BLaER1 treated with 17β-estradiol and CSF1 and Interleukin-3, amounts not matched to agents 10 nM and 100 nM (cell line): ENCODE data around the gene CSN1S1.
"Not testable (repeated sequence)": the region's sequence is repeated elsewhere in the genome, so short reads cannot be mapped to it uniquely, and the experiment has no call there.

Source experiments
- H3K27ac ChIP-seq, 11 experiments: shearing (Covaris generic); formaldehyde crosslinking; 2 replicates each; pipeline ENCODE4 v1.8.1; 2022
- H3K27me3 ChIP-seq, 11 experiments: shearing (Covaris generic); formaldehyde crosslinking; 2 replicates each; pipeline ENCODE4 v1.8.1; 2022
- H3K36me3 ChIP-seq, 11 experiments: shearing (Covaris generic); formaldehyde crosslinking; 2 replicates each; pipeline ENCODE4 v1.8.1; 2022
- H3K4me1 ChIP-seq, 10 experiments: shearing (Covaris generic); formaldehyde crosslinking; 2 replicates each; pipeline ENCODE4 v1.8.1; 2022
- H3K4me2 ChIP-seq, 11 experiments: shearing (Covaris generic); formaldehyde crosslinking; 2 replicates each; pipeline ENCODE4 v1.8.1; 2022
- H3K4me3 ChIP-seq, 10 experiments: shearing (Covaris generic); formaldehyde crosslinking; 2 replicates each; pipeline ENCODE4 v1.8.1; 2022
- H3K9ac ChIP-seq, 11 experiments: shearing (Covaris generic); formaldehyde crosslinking; 2 replicates each; pipeline ENCODE4 v1.8.1; 2022
- H3K9me3 ChIP-seq, 11 experiments: shearing (Covaris generic); formaldehyde crosslinking; replicated peaks in 1 of 11; 2 replicates each; pipeline ENCODE4 v1.8.1; 2022
- H4K20me1 ChIP-seq, 11 experiments: shearing (Covaris generic); formaldehyde crosslinking; 2 replicates each; pipeline ENCODE4 v1.8.1; 2022
- Cebpa-rat ChIP-seq, 11 experiments: shearing (Covaris generic); IDR thresholded peaks; 2 replicates each; pipeline ENCODE4 v1.8.1; 2022

The CSN1S1 gene

DNA sequence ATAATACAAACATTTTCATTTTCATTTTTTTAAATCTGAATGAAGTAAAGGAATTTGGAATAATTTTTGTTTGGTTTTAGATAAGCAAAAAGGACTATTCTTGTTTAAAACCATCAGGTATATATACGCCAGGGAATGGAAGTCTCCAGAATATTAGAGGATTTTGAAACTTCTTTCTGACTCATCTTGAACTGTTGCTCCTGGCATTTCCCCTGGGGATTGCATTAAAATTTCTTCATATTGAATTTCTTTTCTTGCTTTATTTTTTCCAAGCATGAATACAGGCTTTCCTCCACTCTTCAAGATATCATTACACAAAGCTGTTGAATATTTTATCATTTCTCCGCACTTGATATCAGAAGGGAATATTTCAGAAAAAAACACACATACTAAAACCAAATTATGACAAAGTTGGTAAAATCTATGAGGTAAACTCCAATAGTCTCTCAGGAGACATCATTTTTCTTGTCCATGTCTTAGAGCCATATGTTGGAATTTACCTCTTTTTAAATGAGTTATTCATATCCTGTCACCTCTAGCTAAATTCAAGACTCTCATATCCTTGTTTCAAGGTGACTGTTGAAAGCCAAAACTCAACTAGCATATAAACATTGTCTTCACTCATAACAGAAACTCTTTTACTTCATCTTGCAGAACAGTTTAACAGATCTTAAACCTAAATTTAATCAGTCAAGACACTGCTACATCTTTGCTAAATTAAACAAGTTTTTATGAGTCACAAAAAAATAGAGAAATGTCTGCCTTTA is 20.7 kb upstream of the CSN1S1 start:
- Histone ChIP-seq H3K4me3 (no peak overlapping the region), H3K27ac (no peak overlapping the region), H3K36me3 (no peaks in the 10 kb centered on the region), H3K4me2 (peak overlapping the region in 1 of 11 experiments; percentile 19; a peak in 2 of 22 replicates), H3K9me3 (no peaks in the 10 kb centered on the region), H3K9ac (no peak overlapping the region), H4K20me1 (no peaks in the 10 kb centered on the region), H3K4me1 (peaks cover 0 to 16% (median 6%) of the 10 kb centered on the region in 10 experiments; a peak in 9 of 20 replicates), H3K27me3 (no peaks in the 10 kb centered on the region)
- TF ChIP-seq Cebpa-rat (IDR thresholded peaks at IDR 0.05): no peak

- H3K4me2 ChIP-seq: no peak overlapping the region
- no peak overlapping the region for H3K4me3 ChIP-seq
- no peaks in the 10 kb centered on the region for H3K27me3 ChIP-seq
- no peak overlapping the region for H3K9ac ChIP-seq
- TF ChIP-seq Cebpa-rat (IDR thresholded peaks at IDR 0.05): no peak
- H3K4me1 ChIP-seq: no peaks in the 10 kb centered on the region
- no peaks in the 10 kb centered on the region for H3K36me3 ChIP-seq
- no peaks in the 10 kb centered on the region for H4K20me1 ChIP-seq
- 0 out of 22 replicates have a peak, but pooled peaks cover 0 to 3% (median 0%) of the 10 kb centered on the region in 11 experiments for H3K9me3 ChIP-seq
- H3K27ac ChIP-seq: no peak overlapping the region
Observed at GRCh38 chr4:69920874-69921273, 10.0 kb upstream of the CSN1S1 start.

DNA sequence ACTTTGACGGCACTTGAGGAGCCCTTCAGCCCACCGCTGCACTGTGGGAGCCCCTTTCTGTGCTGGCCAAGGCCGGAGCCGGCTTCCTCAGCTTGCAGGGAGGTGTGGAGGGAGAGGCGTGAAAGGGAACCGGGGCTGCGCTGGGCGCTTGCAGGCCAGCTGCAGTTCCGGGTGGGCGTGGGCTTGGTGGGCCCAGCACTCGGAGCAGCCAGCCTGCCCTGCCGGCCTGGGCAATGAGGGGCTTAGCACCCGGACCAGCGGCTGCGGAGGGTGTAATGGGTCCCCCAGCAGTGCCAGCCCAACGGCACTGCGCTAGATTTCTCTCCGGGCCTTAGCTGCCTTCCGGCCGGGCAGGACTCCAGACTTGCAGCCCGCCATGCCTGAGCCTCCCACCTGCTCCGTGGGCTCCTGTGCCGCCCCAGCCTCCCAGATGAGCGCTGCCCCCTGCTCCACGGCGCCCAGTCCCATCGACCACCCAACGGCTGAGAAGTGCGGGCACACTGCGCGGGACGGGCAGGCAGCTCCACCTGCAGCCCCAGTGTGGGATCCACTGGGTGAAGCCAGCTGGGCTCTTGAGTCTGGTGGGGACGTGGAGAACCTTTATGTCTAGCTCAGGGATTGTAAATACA is 7.0 kb upstream of the CSN1S1 start:
- H3K9ac ChIP-seq, H4K20me1 ChIP-seq, H3K4me1 ChIP-seq, H3K36me3 ChIP-seq, H3K4me3 ChIP-seq, H3K27me3 ChIP-seq, H3K4me2 ChIP-seq, H3K9me3 ChIP-seq, H3K27ac ChIP-seq: not testable (repeated sequence)

DNA sequence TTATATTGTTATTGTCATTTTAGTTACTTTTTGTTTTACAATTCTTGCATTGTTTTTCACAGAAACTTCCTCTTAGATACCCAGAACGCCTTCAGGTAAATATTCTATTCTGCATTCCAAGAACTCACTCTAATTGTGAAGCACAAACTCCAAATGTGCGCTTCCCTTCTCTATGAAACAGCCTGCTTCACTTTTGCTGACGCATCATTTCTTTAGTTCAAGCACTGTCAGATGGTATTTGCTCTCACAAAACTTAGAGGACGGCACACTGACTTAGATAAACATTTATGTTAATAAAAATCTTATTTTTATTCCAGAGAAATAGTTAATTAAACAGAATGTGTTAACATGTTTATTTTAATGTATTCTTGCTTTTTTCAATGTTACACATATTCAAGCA is 3.3 kb downstream of the CSN1S1 start:
- H3K9ac ChIP-seq: no peak overlapping the region
- no peaks in the 10 kb centered on the region for H3K4me1 ChIP-seq
- H3K27me3 ChIP-seq: no peaks in the 10 kb centered on the region
- H3K9me3 ChIP-seq: no peaks in the 10 kb centered on the region
- TF ChIP-seq Cebpa-rat (IDR thresholded peaks at IDR 0.05): no peak
- no peaks in the 10 kb centered on the region for H4K20me1 ChIP-seq
- no peak overlapping the region for H3K27ac ChIP-seq
- no peak overlapping the region for H3K4me2 ChIP-seq
- no peak overlapping the region for H3K4me3 ChIP-seq
- H3K36me3 ChIP-seq: no peaks in the 10 kb centered on the region

DNA sequence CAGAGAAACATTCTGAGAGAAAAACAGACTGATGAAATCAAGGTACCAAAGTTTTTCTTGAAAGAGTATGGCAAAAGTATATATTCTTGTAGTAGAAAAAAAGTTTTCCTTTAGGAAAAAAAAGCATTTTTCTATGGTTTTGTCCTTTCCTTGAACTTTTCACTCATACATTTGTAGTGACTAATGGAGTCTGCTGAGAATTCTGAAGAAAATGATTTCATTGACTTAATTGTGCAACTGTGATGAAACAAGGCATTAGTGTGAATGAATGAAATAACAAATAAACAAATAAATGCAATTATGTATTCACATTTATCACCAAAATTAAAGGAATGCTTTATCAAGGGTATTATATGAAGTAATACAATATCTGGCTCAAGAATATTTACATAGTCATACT is 5.7 kb downstream of the CSN1S1 start:
- Histone ChIP-seq H3K4me3 (no peak overlapping the region), H3K4me1 (no peaks in the 10 kb centered on the region), H3K9ac (no peak overlapping the region), H3K4me2 (no peak overlapping the region), H4K20me1 (no peaks in the 10 kb centered on the region), H3K9me3 (no peaks in the 10 kb centered on the region), H3K27ac (no peak overlapping the region), H3K36me3 (no peaks in the 10 kb centered on the region), H3K27me3 (no peaks in the 10 kb centered on the region)
- TF ChIP-seq Cebpa-rat (IDR thresholded peaks at IDR 0.05): no peak

DNA sequence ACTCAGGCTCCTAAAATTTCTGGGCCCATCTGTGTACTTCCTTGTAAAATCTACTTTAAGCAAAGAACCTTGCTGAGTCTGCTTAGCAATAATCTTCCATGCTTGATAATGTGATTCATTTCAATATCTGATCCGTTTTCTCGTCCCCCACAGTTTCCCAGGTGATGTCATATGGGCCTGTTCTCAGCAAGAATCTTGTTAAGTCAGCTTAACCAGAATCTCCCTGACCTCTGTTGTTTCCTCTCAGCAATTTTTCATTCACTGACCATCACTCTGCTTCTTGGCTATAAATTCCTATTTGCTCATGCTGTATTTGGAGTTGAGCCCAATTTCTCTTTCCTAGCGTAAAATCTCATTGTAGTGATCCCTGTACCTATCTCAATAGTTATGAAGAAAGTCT is 20.7 kb downstream of the CSN1S1 start:
- no peaks in the 10 kb centered on the region for H3K36me3 ChIP-seq
- H3K4me1 ChIP-seq: no peaks in the 10 kb centered on the region
- no peak overlapping the region for H3K9ac ChIP-seq
- no peak overlapping the region for H3K27ac ChIP-seq
- no peaks in the 10 kb centered on the region for H4K20me1 ChIP-seq
- H3K9me3 ChIP-seq: no peaks in the 10 kb centered on the region
- H3K4me2 ChIP-seq: no peak overlapping the region
- no peak for TF ChIP-seq Cebpa-rat (IDR thresholded peaks at IDR 0.05)
- no peaks in the 10 kb centered on the region for H3K27me3 ChIP-seq
- H3K4me3 ChIP-seq: no peak overlapping the region

DNA sequence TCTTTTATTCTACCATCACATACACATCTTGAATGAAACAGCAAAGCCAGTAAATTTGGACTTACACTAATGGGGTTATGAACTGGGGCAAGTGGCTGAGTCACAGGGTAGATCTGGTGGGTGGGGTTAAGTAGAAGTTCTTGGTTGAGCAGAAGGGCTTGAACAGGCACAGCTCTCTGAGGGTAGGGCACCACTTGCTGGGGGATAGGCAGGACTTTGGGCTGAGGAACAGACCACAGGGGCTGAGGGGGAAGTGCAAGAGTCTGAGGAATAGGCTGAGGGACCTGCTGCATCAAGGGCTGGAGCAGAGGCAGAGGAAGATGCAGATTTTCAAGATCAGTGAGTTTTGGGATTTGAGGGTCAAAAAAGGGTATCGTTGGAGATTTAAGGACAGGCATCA is 26.3 kb downstream of the CSN1S1 start:
- TF ChIP-seq Cebpa-rat (IDR thresholded peaks at IDR 0.05): no peak
- Histone ChIP-seq H3K4me3 (no peak overlapping the region), H4K20me1 (no peaks in the 10 kb centered on the region), H3K27ac (no peak overlapping the region), H3K9ac (no peak overlapping the region), H3K27me3 (no peaks in the 10 kb centered on the region), H3K9me3 (no peaks in the 10 kb centered on the region; a peak in 1 of 22 replicates), H3K4me2 (no peak overlapping the region), H3K36me3 (no peaks in the 10 kb centered on the region), H3K4me1 (no peaks in the 10 kb centered on the region)

DNA sequence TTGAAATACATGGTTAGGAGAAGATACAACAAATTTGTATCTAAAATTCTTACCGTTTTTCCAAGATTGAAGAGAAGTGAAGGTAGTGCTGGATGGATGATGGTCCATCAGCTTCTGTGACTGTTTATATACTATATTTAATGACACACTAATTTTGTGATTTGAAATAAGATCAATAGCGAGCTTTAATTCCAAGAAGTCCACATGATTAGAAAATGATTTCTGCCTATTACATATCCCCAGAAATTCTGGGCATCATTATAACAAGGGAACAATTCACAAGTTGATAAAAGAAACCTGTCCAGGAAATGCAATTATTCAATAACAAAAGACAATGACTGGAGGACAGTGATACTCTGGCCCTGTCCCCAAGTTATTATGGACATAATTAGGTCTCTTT is 34.8 kb downstream of the CSN1S1 start, which contains the start of gene CSN2:
Gene CSN2, minus strand, starts transcription at position 101 of the 400 bp plus-strand sequence. CDS start 4,733 bp downstream, outside the sequence.
- peaks cover 0 to 5% (median 0%) of the 10 kb centered on the region in 10 experiments; a peak in 1 of 20 replicates for H3K4me1 ChIP-seq
- no peaks in the 10 kb centered on the region for H4K20me1 ChIP-seq
- H3K27ac ChIP-seq: no peak within 1 kb of the TSS
- H3K27me3 ChIP-seq: no peaks in the 10 kb centered on the region
- H3K9me3 ChIP-seq: no peaks in the 10 kb centered on the region; a peak in 1 of 22 replicates
- no peak within 1 kb of the TSS for H3K4me3 ChIP-seq
- no peaks in the 10 kb centered on the region for H3K36me3 ChIP-seq
- H3K4me2 ChIP-seq: no peak within 1 kb of the TSS
- H3K9ac ChIP-seq: no peak within 1 kb of the TSS
- TF ChIP-seq Cebpa-rat (IDR thresholded peaks at IDR 0.05): no peak

DNA sequence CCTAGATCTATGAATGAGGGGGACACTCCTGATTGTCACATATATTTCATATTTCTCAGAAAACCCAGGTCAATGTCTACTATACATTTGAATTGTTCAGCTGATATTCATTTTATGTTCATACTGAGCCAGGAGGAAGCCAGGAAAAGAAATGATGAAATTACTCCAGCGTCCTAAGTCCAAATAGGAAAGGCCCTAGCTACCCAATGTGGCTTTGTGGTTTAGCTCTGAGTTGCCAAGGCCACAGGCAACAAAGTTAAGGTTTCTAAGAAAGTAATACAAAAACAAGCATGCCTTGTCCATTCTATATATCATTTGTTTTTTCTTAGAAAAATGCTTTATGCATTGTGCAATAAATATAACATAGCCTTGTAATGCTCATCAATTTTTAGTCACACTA is 39.2 kb downstream of the CSN1S1 start:
- Histone ChIP-seq H3K9ac (no peak overlapping the region), H3K36me3 (no peaks in the 10 kb centered on the region), H4K20me1 (no peaks in the 10 kb centered on the region), H3K4me3 (no peak overlapping the region), H3K4me1 (peaks cover 0 to 5% (median 0%) of the 10 kb centered on the region in 10 experiments; a peak in 1 of 20 replicates), H3K27ac (no peak overlapping the region), H3K9me3 (no peaks in the 10 kb centered on the region), H3K4me2 (no peak overlapping the region), H3K27me3 (no peaks in the 10 kb centered on the region)
- TF ChIP-seq Cebpa-rat (IDR thresholded peaks at IDR 0.05): no peak

- no peaks in the 10 kb centered on the region for H3K36me3 ChIP-seq
- H3K27me3 ChIP-seq: no peaks in the 10 kb centered on the region
- H3K4me1 ChIP-seq: peaks cover 0 to 5% (median 0%) of the 10 kb centered on the region in 10 experiments; a peak in 1 of 20 replicates
- H4K20me1 ChIP-seq: no peaks in the 10 kb centered on the region
- H3K9ac ChIP-seq: no peak overlapping the region
- H3K4me2 ChIP-seq: no peak overlapping the region
- no peaks in the 10 kb centered on the region for H3K9me3 ChIP-seq
- no peak for TF ChIP-seq Cebpa-rat (IDR thresholded peaks at IDR 0.05)
- H3K27ac ChIP-seq: no peak overlapping the region
- no peak overlapping the region for H3K4me3 ChIP-seq
Observed at GRCh38 chr4:69974631-69975030, 43.8 kb downstream of the CSN1S1 start.
